Activated CD4-positive, alpha-beta T cell treated with anti-CD3 and anti-CD28 coated beads for 36 hours (primary cell): Measurements from ENCODE around the gene TAGLN. TPM values are rescaled to one million over a fixed set of nuclear protein-coding genes. Genes with fewer than 3 reads are reported as not detected.
A peak's percentile ranks its signal among the peaks of the same experiment; 100 is the strongest.

Experiments
- ATAC-seq: fragments of 200-7000 bp; cut with Tn5 transposase; one replicate; pipeline ENCODE4 v1.10.0; 2021; ENCODE audit warnings: mild to moderate bottlenecking, moderate library complexity
- CTCF ChIA-PET: fragments of 350-600 bp; sonication (Branson Sonifier 250); formaldehyde crosslinking; loops from one replicate; lab custom pipeline; 2021; ENCODE audit warnings: antibody characterized with exemption; lab: Charles Lee
- POLR2A ChIA-PET: fragments of 350-600 bp; sonication (Branson Sonifier 250); formaldehyde crosslinking; loops from one replicate; lab custom pipeline; 2021; ENCODE audit warnings: antibody characterized with exemption, inconsistent platforms; lab: Charles Lee
- DNase-seq: peaks from one replicate; pipeline ENCODE4 v3.0.0-alpha.2; 2020
- H3K27ac Mint-ChIP-seq: one replicate; pipeline ENCODE4 v1.8.0; 2021; ENCODE audit warnings: mixed read lengths
- H3K27me3 Mint-ChIP-seq: one replicate; pipeline ENCODE4 v1.8.0; 2021; ENCODE audit warnings: mixed read lengths
- H3K36me3 Mint-ChIP-seq: one replicate; pipeline ENCODE4 v1.8.0; 2021; ENCODE audit warnings: low read depth, mixed read lengths
- H3K4me1 Mint-ChIP-seq: one replicate; pipeline ENCODE4 v1.8.0; 2021; ENCODE audit warnings: mixed read lengths
- H3K4me3 Mint-ChIP-seq: one replicate; pipeline ENCODE4 v1.8.0; 2021; ENCODE audit warnings: mild to moderate bottlenecking, moderate library complexity, mixed read lengths
- H3K9me3 Mint-ChIP-seq: one replicate; pipeline ENCODE4 v1.8.0; 2021; ENCODE audit warnings: low read depth, mixed read lengths
- intact Hi-C, 2 experiments: fragments of 100-400 bp; cut with DNase I in 1 of 2; cut with micrococcal nuclease in 1 of 2; formaldehyde crosslinking; loops; one replicate each; pipeline versions ENCODE4 v1.14.2 to v1.15.1; 2022 to 2024; cut with DNase I, micrococcal nuclease
- total RNA-seq, 2 experiments: library from RNA; stranded (reverse); gene quantifications; one replicate each; pipeline ENCODE4 v1.2.3, GENCODE V29; 2021

Gene TAGLN
- total RNA-seq, 2 experiments from 2014 or later = 1.6 to 2.0 TPM

GRCh38 chr11:117171404-117172061 lies 27.6 kb upstream of the TAGLN start:
- Mint-ChIP-seq H3K36me3 (peaks cover 13% of the 10 kb centered on the region), H3K9me3 (no peaks in the 10 kb centered on the region), H3K4me1 (peaks cover 15% of the 10 kb centered on the region), H3K27me3 (no peaks in the 10 kb centered on the region), H3K4me3 (no peak overlapping the region), H3K27ac (peak overlapping the region; percentile 47)
- ChIA-PET CTCF (interaction anchor here (1.1 to 2.5 kb wide), 4 partner anchors 9 to 112 kb away, joined by 3 to 16 read pairs (median 7); no protein-coding TSS in a partner anchor), POLR2A (interaction anchor here (1.3 to 1.5 kb wide), 3 partner anchors 9 to 27 kb away, joined by 3 to 5 read pairs (median 4); partner anchors contain the start of gene PAFAH1B2)
- DNase-seq (no peak), ATAC-seq (peak; percentile 30)
- intact Hi-C loops = loop anchor here in 1 of 2 experiments (10.0 kb wide), 1 partner anchor 153 kb away; the partner anchor contains the start of gene CEP164

GRCh38 chr11:117172724-117173421 lies 26.3 kb upstream of the TAGLN start:
- peaks cover 16% of the 10 kb centered on the region for H3K4me1 Mint-ChIP-seq
- H3K4me3 Mint-ChIP-seq = no peak overlapping the region
- ChIA-PET POLR2A (interaction anchor here (0.8 to 1.5 kb wide), 4 partner anchors 7 to 28 kb away, joined by 3 to 5 read pairs (median 4); partner anchors contain the start of gene PAFAH1B2), CTCF (interaction anchor here (0.6 to 2.5 kb wide), 8 partner anchors 8 to 382 kb away, joined by 3 to 16 read pairs (median 3); no protein-coding TSS in a partner anchor)
- no peak for DNase-seq
- peak overlapping the region; percentile 37 for H3K27ac Mint-ChIP-seq
- no peaks in the 10 kb centered on the region for H3K9me3 Mint-ChIP-seq
- no peaks in the 10 kb centered on the region for H3K27me3 Mint-ChIP-seq
- H3K36me3 Mint-ChIP-seq = peaks cover 8% of the 10 kb centered on the region
- no peak for ATAC-seq
- intact Hi-C loops = loop anchor here in 1 of 2 experiments (10.0 kb wide), 1 partner anchor 152 kb away; the partner anchor contains the start of gene CEP164

- no peaks in the 10 kb centered on the region for H3K27me3 Mint-ChIP-seq
Observed at GRCh38 chr11:117175104-117175503, 24.1 kb upstream of the TAGLN start.

GRCh38 chr11:117175781-117176180 lies 23.4 kb upstream of the TAGLN start:
- no peaks in the 10 kb centered on the region for H3K9me3 Mint-ChIP-seq
- ChIA-PET POLR2A (interaction anchor here (0.6 kb wide), 1 partner anchor 45 kb away, joined by 5 read pairs; no protein-coding TSS in a partner anchor), CTCF (interaction anchor here (1.0 to 1.2 kb wide), 2 partner anchors 9 to 340 kb away, joined by 3 read pairs; no protein-coding TSS in a partner anchor)
- peaks cover 6% of the 10 kb centered on the region for H3K36me3 Mint-ChIP-seq
- DNase-seq = no peak
- intact Hi-C loops = loop anchor here in 1 of 2 experiments (10.0 kb wide), 1 partner anchor 149 kb away; the partner anchor contains the start of gene CEP164
- H3K27ac Mint-ChIP-seq = no peak overlapping the region
- H3K4me1 Mint-ChIP-seq = peaks cover 37% of the 10 kb centered on the region
- ATAC-seq = no peak
- H3K4me3 Mint-ChIP-seq = no peak overlapping the region
- H3K27me3 Mint-ChIP-seq = no peaks in the 10 kb centered on the region

More at GRCh38 chr11:117175104-117175503, 24.1 kb upstream of the TAGLN start:
- ChIA-PET POLR2A (interaction anchor here (0.6 to 0.9 kb wide), 3 partner anchors 10 to 52 kb away, joined by 3 to 5 read pairs (median 5); no protein-coding TSS in a partner anchor), CTCF (interaction anchor here (1.0 to 1.7 kb wide), 2 partner anchors 9 to 31 kb away, joined by 3 to 4 read pairs; no protein-coding TSS in a partner anchor)
- ATAC-seq (no peak), DNase-seq (no peak)
- Mint-ChIP-seq H3K4me3 (no peak overlapping the region), H3K36me3 (peaks cover 6% of the 10 kb centered on the region), H3K4me1 (peaks cover 30% of the 10 kb centered on the region), H3K9me3 (no peaks in the 10 kb centered on the region), H3K27ac (no peak overlapping the region)
- intact Hi-C loops = loop anchor here in 1 of 2 experiments (10.0 kb wide), 1 partner anchor 150 kb away; the partner anchor contains the start of gene CEP164

GRCh38 chr11:117176186-117176585 lies 23.0 kb upstream of the TAGLN start:
- H3K9me3 Mint-ChIP-seq = no peaks in the 10 kb centered on the region
- no peak for DNase-seq
- POLR2A ChIA-PET = no interaction called here
- intact Hi-C loops = loop anchor here in 1 of 2 experiments (10.0 kb wide), 1 partner anchor 149 kb away; the partner anchor contains the start of gene CEP164
- no peak overlapping the region for H3K27ac Mint-ChIP-seq
- ATAC-seq = no peak
- H3K4me3 Mint-ChIP-seq = no peak overlapping the region
- peaks cover 37% of the 10 kb centered on the region for H3K4me1 Mint-ChIP-seq
- H3K27me3 Mint-ChIP-seq = no peaks in the 10 kb centered on the region
- H3K36me3 Mint-ChIP-seq = peaks cover 3% of the 10 kb centered on the region
- CTCF ChIA-PET = interaction anchor here (1.2 kb wide), 1 partner anchor 341 kb away, joined by 3 read pairs; no protein-coding TSS in a partner anchor

- H3K4me3 Mint-ChIP-seq = peak overlapping the region; percentile 87
- ChIA-PET POLR2A (interaction anchor here (0.7 to 1.2 kb wide), 2 partner anchors 54 to 69 kb away, joined by 4 to 7 read pairs; partner anchors contain the start of gene PCSK7), CTCF (interaction anchor here (0.9 to 5.8 kb wide), 5 partner anchors 24 to 324 kb away, joined by 3 to 64 read pairs (median 5); partner anchors contain the start of gene PAFAH1B2)
- ATAC-seq (no peak), DNase-seq (no peak)
- no peaks in the 10 kb centered on the region for H3K9me3 Mint-ChIP-seq
- intact Hi-C loops = loop anchor here (1.0 to 10.0 kb wide), 6 partner anchors 33 to 404 kb away; partner anchors contain the start of genes CEP164 (in 1 of the 2) and PAFAH1B2 (in 1 of the 2)
- peaks cover 33% of the 10 kb centered on the region for H3K4me1 Mint-ChIP-seq
- H3K36me3 Mint-ChIP-seq = peaks cover 2% of the 10 kb centered on the region
- H3K27ac Mint-ChIP-seq = peak overlapping the region; percentile 75
- H3K27me3 Mint-ChIP-seq = no peaks in the 10 kb centered on the region
Observed at GRCh38 chr11:117177534-117178209, 21.5 kb upstream of the TAGLN start.

- Mint-ChIP-seq H3K27ac (peak within 1 kb of the TSS; percentile 75), H3K9me3 (no peaks in the 10 kb centered on the region), H3K36me3 (peaks cover 2% of the 10 kb centered on the region), H3K4me3 (peak within 1 kb of the TSS; percentile 87), H3K4me1 (peaks cover 33% of the 10 kb centered on the region), H3K27me3 (no peaks in the 10 kb centered on the region)
- peak; percentile 91 for ATAC-seq
- DNase-seq = peak; percentile 95
- intact Hi-C loops = loop anchor here (1.0 to 10.0 kb wide), 6 partner anchors 34 to 405 kb away; partner anchors contain the start of genes CEP164 (in 1 of the 2) and PAFAH1B2 (in 1 of the 2)
- POLR2A ChIA-PET = interaction anchor here (0.6 to 1.6 kb wide), 7 partner anchors 10 to 69 kb away, joined by 3 to 7 read pairs (median 3); partner anchors contain the start of gene PCSK7
- CTCF ChIA-PET = interaction anchor here (0.8 to 5.8 kb wide), 10 partner anchors 9 to 342 kb away, joined by 3 to 64 read pairs (median 5); partner anchors contain the start of genes PAFAH1B2 and PCSK7
Observed at GRCh38 chr11:117178210-117179034, 20.7 kb upstream of the TAGLN start, which contains the start of gene SIDT2. TSS of gene SIDT2 (plus strand) at chr11:117178743. CDS start at chr11:117179264, 521 bp downstream.

- H3K27me3 Mint-ChIP-seq = no peaks in the 10 kb centered on the region
- H3K4me3 Mint-ChIP-seq = peak overlapping the region; percentile 87
- ChIA-PET CTCF (interaction anchor here (0.7 to 5.8 kb wide), 16 partner anchors 8 to 596 kb away, joined by 3 to 64 read pairs (median 5); partner anchors contain the start of genes PAFAH1B2 and PCSK7), POLR2A (interaction anchor here (0.6 to 1.6 kb wide), 5 partner anchors 7 to 52 kb away, joined by 3 to 7 read pairs (median 4); partner anchors contain the start of gene PCSK7)
- intact Hi-C loops = loop anchor here in 1 of 2 experiments (10.0 kb wide), 1 partner anchor 145 kb away; the partner anchor contains the start of gene CEP164
- peak overlapping the region; percentile 72 for H3K27ac Mint-ChIP-seq
- ATAC-seq = peak; percentile 19
- H3K4me1 Mint-ChIP-seq = peaks cover 26% of the 10 kb centered on the region
- H3K36me3 Mint-ChIP-seq = peaks cover 2% of the 10 kb centered on the region
- no peaks in the 10 kb centered on the region for H3K9me3 Mint-ChIP-seq
- peak; percentile 66 for DNase-seq
Observed at GRCh38 chr11:117179048-117179999, 19.8 kb upstream of the TAGLN start.
